Astrocyte of the hippocampus (primary cell): ENCODE results near the gene PLEKHG5.
"Not testable (repeated sequence)": the region's sequence is repeated elsewhere in the genome, so short reads cannot be mapped to it uniquely, and the experiment has no call there.

Experiments
- DNase-seq: peaks from one replicate; pipeline ENCODE4 v3.0.0; 2011; ENCODE audit warnings: low read depth, low spot score

PLEKHG5 gene

DNA sequence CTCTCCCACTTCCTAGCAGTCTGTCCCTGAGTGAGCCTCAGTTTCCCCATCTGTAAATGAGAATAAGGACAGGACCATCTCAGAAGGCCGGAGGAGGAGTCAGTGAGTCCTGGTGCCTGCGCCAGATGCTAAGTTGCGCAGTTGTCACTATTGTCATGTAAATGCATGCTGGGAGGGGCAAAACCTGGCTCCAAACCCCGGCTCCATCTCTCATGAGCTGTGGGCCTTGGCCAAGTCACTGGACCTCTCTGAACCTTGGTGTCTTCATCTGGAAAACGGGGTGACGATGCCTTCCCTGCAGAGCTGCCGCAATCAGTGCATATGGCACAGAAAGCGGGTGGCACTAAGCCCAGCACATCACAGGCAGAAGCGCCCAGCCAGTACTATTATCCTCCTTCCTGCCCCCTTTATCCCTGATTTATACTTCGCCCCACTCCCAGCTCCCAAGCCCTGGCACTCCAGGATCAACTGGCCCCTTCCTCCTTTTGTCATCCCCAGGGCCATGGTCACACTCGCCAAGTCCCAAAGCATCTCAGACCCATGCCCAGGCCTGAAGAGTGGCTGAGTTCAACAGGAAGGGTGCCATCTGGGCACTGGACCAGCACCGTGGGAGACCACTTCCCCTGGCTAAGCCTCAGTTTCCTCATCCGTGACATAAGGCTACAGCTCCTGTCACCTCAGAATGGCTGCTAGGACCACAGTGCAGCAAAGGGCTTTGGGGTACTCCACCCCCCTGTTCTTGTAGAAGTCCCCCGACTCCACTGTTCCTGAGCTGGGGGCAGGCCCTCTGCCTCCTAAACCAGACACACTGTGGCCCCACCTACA, 4.3 kb upstream of the PLEKHG5 start:
- no peak for DNase-seq

GRCh38 chr1:6495041-6495441, 3.6 kb upstream of the PLEKHG5 start:
- peak; percentile 40 for DNase-seq

DNA sequence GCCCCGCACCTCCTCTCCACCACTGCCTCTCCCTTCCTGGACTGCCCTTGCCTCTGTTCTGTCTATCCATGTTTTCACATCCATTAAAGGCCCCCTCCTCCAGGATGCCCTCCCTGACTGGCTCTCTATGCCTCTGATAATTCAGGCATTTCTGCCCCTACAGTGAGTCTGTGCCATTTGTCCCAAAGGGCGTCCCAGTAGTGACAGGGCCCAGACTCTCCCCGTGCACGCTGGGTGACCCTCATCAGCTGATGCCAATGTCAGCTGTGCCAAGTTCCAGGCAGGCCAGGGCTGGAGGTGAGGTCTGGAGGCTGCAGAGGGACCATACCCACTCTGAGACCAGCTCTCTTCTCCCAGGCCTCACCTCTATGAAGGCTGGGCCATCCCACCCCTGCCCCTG, 3.2 kb upstream of the PLEKHG5 start:
- DNase-seq: no peak

DNA sequence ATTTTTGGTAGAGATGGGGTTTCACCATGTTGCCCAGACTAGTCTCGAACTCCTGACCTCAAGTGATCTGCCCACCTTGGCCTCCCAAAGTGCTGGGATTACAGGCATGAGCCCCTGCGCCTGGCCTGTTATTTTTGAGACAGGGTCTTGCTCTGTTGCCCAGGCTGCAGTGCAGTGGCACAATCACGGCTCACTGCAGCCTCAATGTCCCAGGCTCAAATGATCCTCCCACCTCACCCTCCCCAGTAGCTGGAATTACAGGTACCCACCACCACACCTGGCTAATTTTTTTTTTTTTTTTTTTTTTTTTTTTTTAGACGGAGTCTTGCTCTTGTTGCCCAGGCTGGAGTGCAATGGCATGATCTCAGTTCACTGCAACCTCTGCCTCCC, 2.4 kb upstream of the PLEKHG5 start:
- DNase-seq: not testable (repeated sequence)

DNA sequence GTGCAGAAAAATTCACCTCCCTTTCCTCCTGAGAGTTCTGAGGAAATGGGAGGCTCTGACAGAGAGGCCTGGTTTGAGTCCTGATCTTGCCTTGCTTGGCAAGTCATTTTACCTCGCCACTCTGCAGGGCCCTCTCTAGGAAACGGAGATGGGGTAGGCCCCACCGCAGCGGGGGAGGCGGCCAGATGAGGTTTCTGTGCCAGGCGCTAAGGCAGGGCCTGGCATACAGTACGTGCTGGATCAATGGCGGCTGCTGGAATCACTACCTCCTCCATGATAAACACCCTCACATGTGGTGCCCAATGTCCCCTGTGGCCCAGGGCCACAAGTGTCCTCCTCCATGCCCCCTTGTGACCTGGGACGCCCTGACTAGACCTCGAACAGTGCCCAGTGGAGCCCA, 499 bp upstream of the PLEKHG5 start:
- peak; percentile 23 for DNase-seq

GRCh38 chr1:6491081-6491449, 402 bp downstream of the PLEKHG5 start:
- peak; percentile 40 for DNase-seq

GRCh38 chr1:6490181-6491080, 1.0 kb downstream of the PLEKHG5 start:
- peak; percentile 93 for DNase-seq

DNA sequence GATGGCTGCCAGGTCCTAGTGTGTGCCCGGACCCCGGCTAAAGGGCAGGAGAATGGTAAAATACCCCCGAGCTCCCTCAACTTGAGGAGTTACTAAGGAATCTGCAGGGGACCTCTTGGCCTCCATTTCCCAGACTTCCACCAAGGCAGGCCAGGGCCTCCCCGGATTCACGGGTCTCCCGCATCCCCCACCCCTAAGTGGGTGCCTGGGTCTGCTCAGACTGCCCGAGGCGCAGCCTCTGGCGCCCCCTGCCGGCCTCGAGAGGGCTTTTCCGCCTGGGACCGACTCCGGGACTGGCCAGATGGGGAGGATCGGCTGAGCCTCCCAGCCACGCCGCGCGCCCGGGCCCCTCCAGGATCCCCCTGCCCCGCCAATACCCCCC, 1.7 kb downstream of the PLEKHG5 start:
- peak; percentile 93 for DNase-seq

- DNase-seq: no peak
Measured at GRCh38 chr1:6489383-6489765, 2.1 kb downstream of the PLEKHG5 start.

GRCh38 chr1:6488602-6489382, 2.7 kb downstream of the PLEKHG5 start:
- DNase-seq: no peak

DNA sequence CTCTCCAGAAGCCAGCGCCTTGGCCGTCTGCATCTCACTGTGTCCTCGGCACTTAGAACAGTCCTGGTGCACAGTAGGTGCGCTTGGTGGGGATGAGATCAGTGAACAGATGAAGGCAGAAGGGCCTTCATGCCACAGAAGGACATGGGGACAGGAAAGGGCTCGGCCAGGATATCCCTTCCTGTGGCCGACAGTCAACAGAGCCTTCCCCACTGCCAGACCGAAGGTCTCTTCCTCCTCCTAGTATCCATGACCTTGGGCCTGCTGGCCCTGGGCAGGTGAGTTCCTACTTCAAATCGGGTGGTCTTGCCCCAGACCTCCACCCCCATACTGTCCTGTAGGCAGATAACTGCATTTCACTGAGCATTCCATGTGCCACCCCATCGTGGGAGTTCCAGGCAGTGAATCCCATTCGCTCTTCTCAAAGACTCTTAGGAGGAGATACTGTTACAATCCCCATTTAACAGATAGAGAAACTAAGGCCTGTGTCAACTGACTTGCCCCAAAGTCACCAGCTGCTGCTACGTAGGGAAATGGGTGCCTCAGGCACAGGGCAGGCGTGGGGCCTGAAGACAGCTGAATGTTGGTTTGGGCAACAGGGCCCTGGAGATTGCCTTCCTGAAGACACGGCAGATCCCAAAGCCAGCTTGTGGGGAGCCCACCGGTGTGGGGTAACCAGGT, 3.5 kb downstream of the PLEKHG5 start:
- no peak for DNase-seq

DNA sequence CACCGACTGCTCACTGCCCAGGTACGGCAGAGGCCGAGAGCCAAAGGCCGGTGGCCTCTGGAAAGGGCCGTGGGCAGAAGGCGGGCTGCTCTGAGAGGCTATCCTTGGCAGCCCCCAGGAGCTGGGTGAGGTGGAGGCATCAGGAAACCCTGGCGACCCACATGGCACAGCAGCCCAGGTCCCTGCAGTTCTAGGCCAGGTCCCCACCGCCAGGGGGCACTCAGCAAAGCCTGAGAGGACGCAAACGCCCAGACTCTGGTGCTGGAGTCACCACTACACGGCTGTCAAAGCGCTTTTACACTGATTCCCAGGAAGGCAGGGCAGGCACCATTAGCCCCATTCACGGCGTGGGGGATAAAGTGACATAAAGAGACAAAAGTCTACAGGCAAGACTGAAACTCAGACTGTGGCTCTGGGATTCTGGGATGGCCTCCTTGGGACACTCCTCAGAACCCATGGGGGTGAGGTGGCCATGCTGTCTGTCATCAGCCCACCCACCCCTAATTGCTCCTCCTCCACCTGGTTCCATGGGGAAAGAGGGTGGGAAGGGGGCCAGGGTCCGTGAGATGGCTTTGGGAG, 4.9 kb downstream of the PLEKHG5 start:
- DNase-seq: peak; percentile 95

GRCh38 chr1:6485168-6486101, 6.0 kb downstream of the PLEKHG5 start:
- peak; percentile 49 for DNase-seq

DNA sequence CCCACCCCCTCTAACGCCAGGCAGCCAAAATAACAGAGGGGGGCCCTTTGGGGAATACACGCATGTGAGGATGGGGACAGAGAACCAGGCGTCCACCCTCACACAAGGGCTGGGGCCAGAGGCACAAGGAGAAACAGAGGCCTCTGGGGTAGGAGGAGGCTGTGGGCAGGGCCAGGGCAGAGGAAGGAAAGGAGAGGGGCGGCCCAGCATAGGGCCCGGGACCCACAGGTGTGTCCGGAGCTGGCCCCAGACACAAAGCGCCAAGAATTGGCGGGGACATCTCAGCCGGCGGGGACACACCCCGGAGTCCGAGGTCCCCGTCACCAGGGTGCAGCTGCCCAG, 6.7 kb downstream of the PLEKHG5 start:
- DNase-seq: no peak

DNA sequence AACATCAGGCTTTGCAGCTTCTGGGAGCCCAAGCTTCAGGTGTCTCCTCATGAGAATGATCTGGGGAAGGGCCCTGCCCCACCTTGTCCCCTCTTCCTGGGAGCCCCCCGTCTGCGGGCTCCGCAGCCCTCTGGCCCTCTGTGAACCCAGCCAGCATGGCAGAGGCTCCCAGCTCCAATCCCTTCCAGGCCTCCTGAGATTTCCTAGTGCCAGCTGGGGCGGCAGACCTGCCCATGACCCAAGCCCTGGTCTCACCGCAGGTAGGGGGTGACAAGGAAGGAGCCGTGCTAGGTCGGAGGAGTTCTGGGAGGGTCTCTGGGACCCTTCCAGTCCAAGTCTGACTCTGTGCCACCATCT, 7.7 kb downstream of the PLEKHG5 start:
- no peak for DNase-seq

DNA sequence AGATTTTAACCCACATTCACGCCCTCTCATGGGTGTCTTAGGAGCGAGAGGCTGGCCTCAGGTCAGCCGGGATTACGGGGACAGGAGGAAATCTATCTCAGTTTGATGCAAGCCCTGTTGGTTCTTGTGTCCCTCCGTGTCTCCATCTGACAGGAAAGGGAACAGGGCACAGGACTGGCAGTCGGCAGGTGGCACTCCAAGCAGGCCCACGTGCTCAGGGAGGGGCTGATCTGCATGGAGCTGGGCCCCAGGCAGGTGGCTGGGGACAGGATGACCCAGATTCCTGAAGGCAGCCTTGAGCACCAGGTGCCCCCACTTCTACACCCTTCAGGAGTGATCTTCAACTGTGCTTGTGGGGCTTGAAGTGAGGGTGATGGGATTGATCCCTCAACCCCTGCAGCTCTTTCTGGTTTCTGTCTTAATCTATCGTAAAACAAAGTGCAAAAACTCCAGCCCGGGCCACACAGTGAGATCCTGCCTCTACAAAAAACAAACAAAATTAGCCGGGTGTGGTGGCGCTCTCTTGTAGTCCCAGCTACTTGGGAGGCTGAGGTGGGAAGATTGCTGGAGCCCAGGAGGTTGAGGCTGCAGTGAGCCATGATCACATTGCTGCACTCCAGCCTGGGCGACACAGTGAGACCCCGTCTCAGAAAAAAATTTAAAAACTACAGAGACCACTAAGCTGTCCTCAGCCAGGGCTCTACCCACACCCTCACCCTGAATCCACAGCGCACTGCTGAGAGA, 8.3 kb downstream of the PLEKHG5 start:
- no peak for DNase-seq

DNA sequence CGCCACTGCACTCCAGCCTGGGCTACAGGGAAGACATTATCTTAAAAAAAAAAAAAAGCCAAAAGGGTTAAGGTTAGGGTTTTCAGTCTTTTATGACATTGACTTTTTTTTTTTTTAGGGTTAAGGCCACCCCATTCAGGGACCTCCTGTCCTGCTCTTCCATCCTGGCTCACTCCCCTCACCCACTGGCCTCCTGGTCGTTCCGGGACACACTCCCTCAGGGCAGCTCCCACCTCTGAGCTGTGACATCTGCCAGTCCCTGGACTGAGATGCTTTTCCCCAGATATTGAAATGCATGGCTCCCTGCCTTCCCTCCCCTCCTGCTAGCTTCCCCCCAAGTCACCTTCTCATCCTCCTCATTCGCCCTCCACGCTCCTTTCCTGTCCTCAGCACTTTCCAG, 9.6 kb downstream of the PLEKHG5 start:
- DNase-seq: no peak

GRCh38 chr1:6477039-6477820, 14.2 kb downstream of the PLEKHG5 start:
- DNase-seq: no peak

DNA sequence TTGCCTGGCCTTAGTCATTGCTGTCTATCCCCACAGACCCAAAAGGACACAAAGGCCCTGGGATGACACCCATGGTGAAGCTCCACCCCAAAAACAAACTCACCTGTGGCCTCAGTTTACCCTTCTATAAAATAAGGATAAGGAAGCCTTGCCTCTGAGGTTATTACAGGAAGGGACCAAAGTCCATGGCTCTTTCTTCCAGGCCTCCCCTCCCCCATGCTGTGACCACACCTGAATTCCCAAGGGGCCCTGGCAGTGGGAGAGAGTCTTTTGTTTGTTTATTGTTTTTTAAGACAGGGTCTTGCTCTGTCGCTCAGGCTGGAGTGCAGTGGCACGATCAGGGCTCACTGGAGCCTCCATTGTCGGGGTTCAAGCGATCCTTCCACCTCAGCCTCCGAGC, 15.0 kb downstream of the PLEKHG5 start:
- DNase-seq: no peak
